Type B pancreatic cell (in vitro differentiated cells): Measurements from ENCODE around the gene EYA3. TPM values are rescaled to one million over a fixed set of nuclear protein-coding genes. Genes with fewer than 3 reads are reported as not detected.

ENCODE experiments used
- DNase-seq: peaks from one replicate; pipeline ENCODE4 v3.0.0; 2021; ENCODE audit warnings: mixed read lengths; ENCODE audit not compliant: unreplicated experiment; ENCODE audit errors: extremely low spot score
- H3K27ac Mint-ChIP-seq: 2 replicates; pipeline ENCODE4 v1.8.0; 2021; ENCODE audit warnings: mild to moderate bottlenecking, mixed read lengths
- H3K27me3 Mint-ChIP-seq: 2 replicates; pipeline ENCODE4 v1.8.0; 2021; ENCODE audit warnings: mixed read lengths
- H3K36me3 Mint-ChIP-seq: 2 replicates; pipeline ENCODE4 v1.8.0; 2021; ENCODE audit warnings: mixed read lengths
- H3K4me1 Mint-ChIP-seq: one replicate; pipeline ENCODE4 v1.8.0; 2021; ENCODE audit warnings: mixed read lengths; ENCODE audit not compliant: unreplicated experiment
- H3K4me3 Mint-ChIP-seq: 2 replicates; pipeline ENCODE4 v1.8.0; 2021; ENCODE audit warnings: mild to moderate bottlenecking, mixed read lengths
- H3K9me3 Mint-ChIP-seq: 2 replicates; pipeline ENCODE4 v1.8.0; 2021; ENCODE audit warnings: mixed read lengths
- total RNA-seq: library from RNA; stranded (reverse); gene quantifications from 2 replicates; pipeline ENCODE4 v1.2.1, GENCODE V29; 2021; ENCODE audit warnings: low replicate concordance
- TF ChIP-seq, protein P1 (sequence below): fragments of 200-600 bp; sonication (generic); conservative IDR thresholded peaks from 2 replicates; pipeline ENCODE4 v1.5.0; 2021; ENCODE audit warnings: antibody characterized with exemption, mild to moderate bottlenecking

EYA3 gene
- total RNA-seq, 1 donor from 2014 or later: 35.4 TPM

GRCh38 chr1:28118640-28119307 lies 30.4 kb upstream of the EYA3 start:
- Mint-ChIP-seq H3K27ac (no peak overlapping the region), H3K36me3 (no peaks in the 10 kb centered on the region), H3K27me3 (no peaks in the 10 kb centered on the region), H3K4me1 (no peaks in the 10 kb centered on the region), H3K4me3 (no peak overlapping the region), H3K9me3 (no peaks in the 10 kb centered on the region)
- TF ChIP-seq, protein P1, sequence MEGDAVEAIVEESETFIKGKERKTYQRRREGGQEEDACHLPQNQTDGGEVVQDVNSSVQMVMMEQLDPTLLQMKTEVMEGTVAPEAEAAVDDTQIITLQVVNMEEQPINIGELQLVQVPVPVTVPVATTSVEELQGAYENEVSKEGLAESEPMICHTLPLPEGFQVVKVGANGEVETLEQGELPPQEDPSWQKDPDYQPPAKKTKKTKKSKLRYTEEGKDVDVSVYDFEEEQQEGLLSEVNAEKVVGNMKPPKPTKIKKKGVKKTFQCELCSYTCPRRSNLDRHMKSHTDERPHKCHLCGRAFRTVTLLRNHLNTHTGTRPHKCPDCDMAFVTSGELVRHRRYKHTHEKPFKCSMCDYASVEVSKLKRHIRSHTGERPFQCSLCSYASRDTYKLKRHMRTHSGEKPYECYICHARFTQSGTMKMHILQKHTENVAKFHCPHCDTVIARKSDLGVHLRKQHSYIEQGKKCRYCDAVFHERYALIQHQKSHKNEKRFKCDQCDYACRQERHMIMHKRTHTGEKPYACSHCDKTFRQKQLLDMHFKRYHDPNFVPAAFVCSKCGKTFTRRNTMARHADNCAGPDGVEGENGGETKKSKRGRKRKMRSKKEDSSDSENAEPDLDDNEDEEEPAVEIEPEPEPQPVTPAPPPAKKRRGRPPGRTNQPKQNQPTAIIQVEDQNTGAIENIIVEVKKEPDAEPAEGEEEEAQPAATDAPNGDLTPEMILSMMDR: no peak
- no peak for DNase-seq

DNA sequence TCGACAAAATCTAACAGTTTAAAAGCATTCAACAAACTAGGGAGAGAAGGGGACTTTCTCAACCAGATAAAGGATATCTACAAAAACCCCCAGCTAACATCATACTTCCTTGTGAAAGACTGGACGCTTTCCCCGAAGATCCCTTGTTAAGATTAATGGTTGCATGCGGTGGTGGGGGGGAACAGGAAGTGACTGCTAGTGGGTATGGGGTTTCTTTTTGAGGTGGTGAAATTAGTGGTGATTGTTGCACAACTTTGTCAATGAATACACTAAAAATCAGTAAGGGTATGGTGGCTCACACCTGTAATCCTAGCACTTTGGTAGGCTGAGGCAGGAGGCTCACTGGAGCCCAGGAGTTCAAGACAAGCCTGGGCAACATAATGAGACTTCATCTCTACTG lies 26.9 kb upstream of the EYA3 start:
- Mint-ChIP-seq H3K36me3 (no peaks in the 10 kb centered on the region), H3K27me3 (no peaks in the 10 kb centered on the region), H3K9me3 (no peaks in the 10 kb centered on the region), H3K4me1 (no peaks in the 10 kb centered on the region), H3K27ac (no peak overlapping the region), H3K4me3 (no peak overlapping the region)
- no peak for DNase-seq
- TF ChIP-seq, protein P1: no peak

- Mint-ChIP-seq H3K36me3 (no peaks in the 10 kb centered on the region), H3K4me3 (no peak overlapping the region), H3K9me3 (no peaks in the 10 kb centered on the region), H3K4me1 (no peaks in the 10 kb centered on the region), H3K27ac (no peak overlapping the region), H3K27me3 (no peaks in the 10 kb centered on the region)
- TF ChIP-seq, protein P1: no peak
- no peak for DNase-seq
These were observed 26.4 kb upstream of the EYA3 start for GRCh38 chr1:28114844-28115243.

DNA sequence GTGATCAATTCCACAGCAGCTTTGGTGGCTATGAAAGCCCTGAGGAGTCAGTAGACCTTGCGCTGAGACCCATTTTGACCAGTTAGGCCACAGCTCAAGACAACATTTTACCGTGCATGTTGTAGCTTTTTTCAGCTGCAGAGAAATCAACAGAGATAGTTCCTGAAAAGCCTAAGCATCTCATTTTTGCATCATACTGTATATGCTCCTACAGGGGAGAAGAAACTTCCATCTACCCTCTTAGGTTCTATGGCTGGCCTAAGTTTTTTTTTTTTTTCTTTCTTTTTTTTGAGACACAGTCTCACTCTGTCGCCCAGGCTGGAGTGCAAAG lies 24.8 kb upstream of the EYA3 start:
- Mint-ChIP-seq H3K27me3 (no peaks in the 10 kb centered on the region), H3K4me1 (no peaks in the 10 kb centered on the region), H3K9me3 (no peaks in the 10 kb centered on the region), H3K36me3 (no peaks in the 10 kb centered on the region), H3K27ac (no peak overlapping the region), H3K4me3 (no peak overlapping the region)
- DNase-seq: no peak
- TF ChIP-seq, protein P1: no peak

GRCh38 chr1:28112388-28113241 lies 24.2 kb upstream of the EYA3 start:
- DNase-seq: no peak
- TF ChIP-seq, protein P1: peak; percentile 30
- H3K9me3 Mint-ChIP-seq: no peaks in the 10 kb centered on the region

More at GRCh38 chr1:28112388-28113241, 24.2 kb upstream of the EYA3 start:
- H3K27ac Mint-ChIP-seq: no peak overlapping the region
- H3K27me3 Mint-ChIP-seq: no peaks in the 10 kb centered on the region
- H3K36me3 Mint-ChIP-seq: no peaks in the 10 kb centered on the region
- no peak overlapping the region for H3K4me3 Mint-ChIP-seq
- no peaks in the 10 kb centered on the region for H3K4me1 Mint-ChIP-seq
